Tibial nerve (tissue), 4 donors: ENCODE results near the gene ACTR6. TPM values are rescaled to one million over a fixed set of nuclear protein-coding genes. Genes with fewer than 3 reads are reported as not detected.
"Not testable (repeated sequence)": the region's sequence is repeated elsewhere in the genome, so short reads cannot be mapped to it uniquely, and the experiment has no call there.

Experiments used
- DNase-seq, 2 donors: peaks; one replicate each; pipeline ENCODE4 v3.0.0-alpha.2; 2019; ENCODE audit warnings: low spot score in 2 of 2
- H3K27ac ChIP-seq, 4 donors: fragments of 200-600 bp; sonication (generic) in 3 of 4; one replicate each; pipeline ENCODE4 v1.5.1; 2017 to 2019; ENCODE audit warnings: mild to moderate bottlenecking in 1 of 4
- H3K27me3 ChIP-seq, 2 donors: fragments of 200-600 bp; sonication (generic) in 1 of 2; one replicate each; pipeline versions ENCODE4 v1.5.1 to v1.6.0; 2017 to 2019
- H3K36me3 ChIP-seq, 3 donors: fragments of 200-600 bp; sonication (generic); one replicate each; pipeline ENCODE4 v1.5.1; 2018 to 2019
- H3K4me1 ChIP-seq, 4 donors: fragments of 200-600 bp; sonication (generic) in 3 of 4; one replicate each; pipeline ENCODE4 v1.5.1; 2017 to 2019
- H3K4me3 ChIP-seq, 4 donors: fragments of 200-600 bp; sonication (generic) in 3 of 4; one replicate each; pipeline ENCODE4 v1.5.1; 2017 to 2019; ENCODE audit warnings: mild to moderate bottlenecking in 1 of 4, moderate library complexity in 1 of 4
- H3K9me3 ChIP-seq, 4 donors: fragments of 200-600 bp; sonication (generic) in 3 of 4; one replicate each; pipeline ENCODE4 v1.5.1; 2017 to 2019
- EP300 ChIP-seq, 2 donors: sonication (generic); formaldehyde crosslinking; IDR thresholded peaks; one replicate each; pipeline ENCODE4 v1.6.1; 2017; ENCODE audit warnings: antibody characterized with exemption in 2 of 2, mild to moderate bottlenecking in 1 of 2
- POLR2A ChIP-seq, 2 donors: fragments of 450-650 bp; IDR thresholded peaks; one replicate each; pipeline ENCODE4 v1.6.1; 2017; ENCODE audit warnings: antibody characterized with exemption in 2 of 2, mild to moderate bottlenecking in 2 of 2, moderate library complexity in 2 of 2
- WGBS, 2 donors: methylation state at CpG; one replicate each; pipeline ENCODE4 v1.1.5; 2018; 5-methylcytosine and 5-hydroxymethylcytosine counted together
- total RNA-seq, 4 donors: library from RNA; depleted of rRNA; stranded (reverse); fragments of >200 nt; gene quantifications; one replicate each; pipeline ENCODE4 v1.1.0, GENCODE V29; 2016
- TF ChIP-seq, protein P1 (sequence below), 5 experiments: fragments of 200-600 bp in 3 of 5; fragments of 450-650 bp in 2 of 5; sonication (generic) in 3 of 5; IDR thresholded peaks; one replicate each; pipeline ENCODE4 v1.5.1; 2016 to 2019; ENCODE audit warnings: antibody characterized with exemption in 5 of 5, mild to moderate bottlenecking in 3 of 5, moderate library complexity in 2 of 5

Gene ACTR6
- total RNA-seq, 4 donors from 2014 or later: 11.1 to 19.5 (median 15.5) TPM

DNA sequence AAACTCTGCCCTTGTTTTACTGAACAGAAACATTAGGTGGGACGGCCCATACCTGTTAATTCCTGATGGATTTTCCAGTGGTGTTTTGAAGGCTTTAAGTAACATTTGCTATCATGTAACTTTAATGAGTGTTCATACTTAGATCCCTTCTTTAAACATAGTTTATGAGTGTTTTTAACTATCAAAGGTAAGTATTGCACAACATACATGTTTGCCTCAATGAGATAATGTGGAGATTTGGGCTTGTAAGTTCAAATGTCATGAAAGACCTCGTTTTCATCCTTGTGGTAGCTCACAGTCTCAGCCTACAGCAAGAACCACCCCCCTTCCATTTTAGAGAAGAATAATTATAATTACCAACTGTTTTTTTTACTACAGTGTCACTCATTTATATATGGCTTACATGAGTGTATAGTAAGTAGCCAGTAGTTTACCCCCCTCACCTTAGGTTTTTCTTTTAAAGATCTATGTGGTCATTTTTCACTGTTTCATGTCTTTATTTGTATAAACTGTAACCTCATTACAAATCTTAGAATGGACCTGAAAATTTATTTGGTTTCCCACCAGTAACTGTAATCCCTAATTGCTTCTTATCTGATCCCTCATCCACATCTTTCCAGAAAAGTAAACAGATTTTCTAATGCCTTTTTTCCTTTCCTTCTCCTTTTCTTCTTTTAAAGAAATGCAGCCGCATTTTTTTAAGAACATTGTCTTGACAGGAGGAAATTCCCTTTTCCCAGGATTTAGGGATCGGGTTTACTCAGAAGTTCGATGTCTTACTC is 18.9 kb downstream of the ACTR6 start:
- 86 to 88% methylated on average over 5 of the region's 5 CpGs for WGBS, 2 donors
- TF ChIP-seq EP300 (IDR thresholded peaks at IDR 0.05) (no peak), POLR2A (IDR thresholded peaks at IDR 0.05) (no peak)
- TF ChIP-seq, protein P1, sequence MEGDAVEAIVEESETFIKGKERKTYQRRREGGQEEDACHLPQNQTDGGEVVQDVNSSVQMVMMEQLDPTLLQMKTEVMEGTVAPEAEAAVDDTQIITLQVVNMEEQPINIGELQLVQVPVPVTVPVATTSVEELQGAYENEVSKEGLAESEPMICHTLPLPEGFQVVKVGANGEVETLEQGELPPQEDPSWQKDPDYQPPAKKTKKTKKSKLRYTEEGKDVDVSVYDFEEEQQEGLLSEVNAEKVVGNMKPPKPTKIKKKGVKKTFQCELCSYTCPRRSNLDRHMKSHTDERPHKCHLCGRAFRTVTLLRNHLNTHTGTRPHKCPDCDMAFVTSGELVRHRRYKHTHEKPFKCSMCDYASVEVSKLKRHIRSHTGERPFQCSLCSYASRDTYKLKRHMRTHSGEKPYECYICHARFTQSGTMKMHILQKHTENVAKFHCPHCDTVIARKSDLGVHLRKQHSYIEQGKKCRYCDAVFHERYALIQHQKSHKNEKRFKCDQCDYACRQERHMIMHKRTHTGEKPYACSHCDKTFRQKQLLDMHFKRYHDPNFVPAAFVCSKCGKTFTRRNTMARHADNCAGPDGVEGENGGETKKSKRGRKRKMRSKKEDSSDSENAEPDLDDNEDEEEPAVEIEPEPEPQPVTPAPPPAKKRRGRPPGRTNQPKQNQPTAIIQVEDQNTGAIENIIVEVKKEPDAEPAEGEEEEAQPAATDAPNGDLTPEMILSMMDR (IDR thresholded peaks at IDR 0.05): no peak
- DNase-seq: no peak
- Histone ChIP-seq H3K9me3 (no peaks in the 10 kb centered on the region), H3K4me1 (peaks cover 0 to 4% (median 0%) of the 10 kb centered on the region in 4 donors), H3K36me3 (peaks cover 0 to 77% (median 0%) of the 10 kb centered on the region in 3 donors), H3K4me3 (no peak overlapping the region), H3K27ac (no peak overlapping the region), H3K27me3 (no peaks in the 10 kb centered on the region)

DNA sequence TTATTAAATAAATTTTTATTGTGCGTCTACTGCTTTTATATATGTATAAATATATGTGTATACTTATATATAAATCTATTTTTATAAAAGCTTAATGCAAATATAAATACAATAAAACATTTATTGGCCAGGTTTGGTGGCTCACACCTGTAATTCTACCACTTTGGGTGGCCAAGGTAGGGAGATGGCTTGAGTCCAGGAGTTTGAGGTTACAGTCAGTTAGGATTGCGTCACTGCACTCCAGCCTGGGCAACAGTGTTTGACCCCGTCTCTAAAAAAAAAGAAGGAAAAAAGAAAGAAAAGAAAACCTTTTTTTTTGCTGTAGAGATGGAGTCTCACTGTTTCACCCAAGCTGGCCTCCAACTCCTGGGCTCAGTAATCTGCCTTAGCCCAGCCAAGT is 20.9 kb downstream of the ACTR6 start:
- Histone ChIP-seq H3K4me3 (no peak overlapping the region), H3K27me3 (no peaks in the 10 kb centered on the region), H3K27ac (no peak overlapping the region), H3K4me1 (no peaks in the 10 kb centered on the region), H3K9me3 (no peaks in the 10 kb centered on the region), H3K36me3 (peaks cover 0 to 84% (median 0%) of the 10 kb centered on the region in 3 donors)
- TF ChIP-seq POLR2A (IDR thresholded peaks at IDR 0.05) (no peak), EP300 (IDR thresholded peaks at IDR 0.05) (no peak)
- TF ChIP-seq, protein P1 (IDR thresholded peaks at IDR 0.05): no peak
- no peak for DNase-seq
- 85 to 92% methylated on average over 3 of the region's 3 CpGs for whole genome bisulfite sequencing, 2 donors

DNA sequence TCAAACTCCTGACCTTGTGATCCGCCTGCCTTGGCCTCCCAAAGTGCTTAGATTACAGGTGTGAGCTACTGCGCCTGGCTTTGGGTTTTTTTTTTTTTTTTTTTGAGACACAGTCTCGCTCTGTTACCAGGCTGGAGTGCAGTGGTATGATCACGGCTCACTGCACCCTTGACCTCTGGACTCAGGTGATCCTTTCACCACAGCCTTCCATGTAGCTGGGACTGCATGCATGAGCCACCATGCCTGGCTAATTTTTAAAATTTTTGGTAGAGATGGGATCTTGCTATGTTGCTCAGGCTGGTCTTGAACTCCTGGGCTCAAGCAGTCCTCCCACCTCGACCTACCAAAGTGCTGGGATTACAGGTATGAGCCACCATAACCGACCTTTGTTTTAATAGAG is 21.6 kb downstream of the ACTR6 start:
- 95 to 99% methylated on average over 6 of the region's 6 CpGs for WGBS, 2 donors
- not testable (repeated sequence) for H3K4me1 ChIP-seq, H3K4me3 ChIP-seq, H3K27ac ChIP-seq, H3K27me3 ChIP-seq, H3K9me3 ChIP-seq, DNase-seq
- peaks cover 0 to 84% (median 0%) of the 10 kb centered on the region in 3 donors for H3K36me3 ChIP-seq

DNA sequence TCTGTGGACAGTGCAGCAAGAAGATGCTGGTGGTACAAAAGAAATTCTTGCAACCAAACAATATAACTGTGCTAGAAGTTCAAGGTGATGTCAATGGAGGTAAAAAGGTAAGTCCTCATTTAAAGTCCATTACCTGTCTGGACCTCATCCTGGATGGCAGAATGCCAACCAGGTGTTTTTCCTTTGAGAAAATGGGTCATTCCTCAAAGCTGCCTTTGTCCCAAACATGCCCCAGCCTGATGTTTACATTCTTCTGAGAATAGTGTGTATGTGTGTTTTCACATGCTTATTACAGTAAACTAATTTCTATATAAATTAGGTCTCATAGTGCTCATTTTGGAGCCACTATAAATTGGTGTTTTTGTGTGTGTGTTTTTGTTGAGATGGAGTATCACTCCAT is 24.9 kb downstream of the ACTR6 start:
- TF ChIP-seq EP300 (IDR thresholded peaks at IDR 0.05) (no peak), POLR2A (IDR thresholded peaks at IDR 0.05) (no peak)
- TF ChIP-seq, protein P1 (IDR thresholded peaks at IDR 0.05): no peak
- Histone ChIP-seq H3K27ac (no peak overlapping the region), H3K27me3 (no peaks in the 10 kb centered on the region), H3K36me3 (peaks cover 0 to 56% (median 0%) of the 10 kb centered on the region in 3 donors), H3K9me3 (no peaks in the 10 kb centered on the region), H3K4me1 (no peaks in the 10 kb centered on the region), H3K4me3 (no peak overlapping the region)
- DNase-seq: no peak

DNA sequence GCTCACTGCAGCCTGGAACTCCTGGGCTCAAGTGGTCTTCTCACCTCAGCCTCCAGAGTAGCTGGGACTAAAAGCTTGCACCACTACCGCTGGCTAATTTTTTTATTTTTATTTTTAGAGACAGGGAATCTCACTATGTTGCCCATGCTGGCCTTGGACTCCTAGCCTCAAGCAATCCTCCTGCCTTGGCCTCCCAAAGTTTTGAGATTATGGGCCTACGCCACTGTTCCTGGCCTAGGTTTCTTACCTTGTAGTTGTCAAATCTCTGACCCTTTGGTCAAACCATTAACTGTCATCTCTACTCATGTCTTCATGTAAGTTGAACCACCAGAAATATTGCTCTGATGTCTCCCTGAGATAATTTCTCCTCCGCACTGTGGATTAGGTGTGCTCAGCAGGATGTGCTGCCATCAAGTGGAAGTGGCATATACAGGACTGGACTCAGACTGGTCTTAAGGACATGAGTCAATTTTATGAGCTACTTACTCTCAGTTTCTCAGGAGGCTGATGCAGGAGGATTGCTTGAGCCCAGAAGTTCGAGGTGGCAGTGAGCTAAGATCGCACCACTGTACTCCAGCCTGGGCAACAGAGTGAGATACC is 28.5 kb downstream of the ACTR6 start:
- Histone ChIP-seq H3K36me3 (peaks cover 0 to 20% (median 0%) of the 10 kb centered on the region in 3 donors), H3K4me1 (peaks cover 0 to 3% (median 0%) of the 10 kb centered on the region in 4 donors), H3K4me3 (no peak overlapping the region), H3K27ac (no peak overlapping the region), H3K27me3 (no peaks in the 10 kb centered on the region), H3K9me3 (no peaks in the 10 kb centered on the region)
- DNase-seq: no peak
- 93 to 96% methylated on average over 5 of the region's 5 CpGs for WGBS, 2 donors
- TF ChIP-seq EP300 (IDR thresholded peaks at IDR 0.05) (no peak), POLR2A (IDR thresholded peaks at IDR 0.05) (no peak)
- TF ChIP-seq, protein P1 (IDR thresholded peaks at IDR 0.05): no peak
